MM.1S (cell line): ENCODE data around the gene WBP1.

Experiments
- DNase-seq: peaks from one replicate; pipeline ENCODE4 v3.0.0-alpha.2; 2015
- H2AFZ ChIP-seq: fragments of 300-600 bp; sonication (generic); 2 replicates; pipeline ENCODE4 v1.6.0; 2016; ENCODE audit warnings: antibody characterized with exemption, low read length
- H3F3A ChIP-seq: fragments of 300-600 bp; sonication (generic); 2 replicates; pipeline ENCODE4 v1.6.1; 2016; ENCODE audit warnings: mild to moderate bottlenecking, antibody characterized with exemption, low read length, moderate library complexity, mixed read lengths; ENCODE audit not compliant: insufficient read depth
- H3K27ac ChIP-seq: fragments of 300-600 bp; sonication (generic); 2 replicates; pipeline ENCODE4 v1.5.1; 2016; ENCODE audit warnings: mild to moderate bottlenecking, low read length
- H3K27me3 ChIP-seq: fragments of 300-600 bp; sonication (generic); replicated peaks from 2 replicates; pipeline ENCODE4 v1.6.0; 2016; ENCODE audit warnings: low read length; ENCODE audit not compliant: insufficient read depth
- H3K36me3 ChIP-seq: fragments of 300-600 bp; sonication (generic); replicated peaks from 2 replicates; pipeline ENCODE4 v1.6.1; 2016; ENCODE audit warnings: mild to moderate bottlenecking, low read length, mixed read lengths; ENCODE audit not compliant: insufficient read depth
- H3K4me1 ChIP-seq: fragments of 300-600 bp; sonication (generic); 2 replicates; pipeline ENCODE4 v1.6.1; 2016; ENCODE audit warnings: low read length, mixed read lengths
- H3K4me2 ChIP-seq: fragments of 300-600 bp; sonication (generic); 2 replicates; pipeline ENCODE4 v1.6.0; 2016; ENCODE audit warnings: low read depth, low read length
- H3K4me3 ChIP-seq: fragments of 300-600 bp; sonication (generic); 2 replicates; pipeline ENCODE4 v1.5.1; 2016; ENCODE audit warnings: low read length, mixed read lengths
- H3K79me2 ChIP-seq: fragments of 300-600 bp; sonication (generic); 2 replicates; pipeline ENCODE4 v1.6.1; 2016; ENCODE audit warnings: mixed run types, low read length, mixed read lengths
- H3K9ac ChIP-seq: fragments of 300-600 bp; sonication (generic); 2 replicates; pipeline ENCODE4 v1.6.1; 2016; ENCODE audit warnings: low read length, mixed read lengths
- H3K9me2 ChIP-seq: fragments of 300-600 bp; sonication (generic); replicated peaks from 2 replicates; pipeline ENCODE4 v1.6.1; 2016; ENCODE audit warnings: mild to moderate bottlenecking, low read length, mixed read lengths; ENCODE audit not compliant: insufficient read depth
- H3K9me3 ChIP-seq: fragments of 300-600 bp; sonication (generic); replicated peaks from 2 replicates; pipeline ENCODE4 v1.6.1; 2016; ENCODE audit warnings: mild to moderate bottlenecking, low read length, mixed read lengths; ENCODE audit not compliant: insufficient read depth
- H4K20me1 ChIP-seq: fragments of 300-600 bp; sonication (generic); 2 replicates; pipeline ENCODE4 v1.6.1; 2016; ENCODE audit warnings: mild to moderate bottlenecking, low read length, moderate library complexity, mixed read lengths; ENCODE audit not compliant: insufficient read depth
- EZH2 ChIP-seq: fragments of 300-600 bp; sonication (generic); optimal IDR thresholded peaks from 2 replicates; pipeline ENCODE3; 2017; ENCODE audit warnings: low read depth, mild to moderate bottlenecking, antibody characterized with exemption, low read length, mixed read lengths
- EZH2phosphoT487 ChIP-seq: fragments of 300-600 bp; sonication (generic); IDR thresholded peaks from 2 replicates; pipeline ENCODE4 v1.6.1; 2018; ENCODE audit warnings: antibody characterized with exemption, low read length
- TF ChIP-seq, protein P1 (sequence below): fragments of 300-600 bp; sonication (generic); IDR thresholded peaks from 2 replicates; pipeline ENCODE4 v1.5.1; 2016; ENCODE audit warnings: antibody characterized with exemption, low read length, mixed read lengths

Gene WBP1

DNA sequence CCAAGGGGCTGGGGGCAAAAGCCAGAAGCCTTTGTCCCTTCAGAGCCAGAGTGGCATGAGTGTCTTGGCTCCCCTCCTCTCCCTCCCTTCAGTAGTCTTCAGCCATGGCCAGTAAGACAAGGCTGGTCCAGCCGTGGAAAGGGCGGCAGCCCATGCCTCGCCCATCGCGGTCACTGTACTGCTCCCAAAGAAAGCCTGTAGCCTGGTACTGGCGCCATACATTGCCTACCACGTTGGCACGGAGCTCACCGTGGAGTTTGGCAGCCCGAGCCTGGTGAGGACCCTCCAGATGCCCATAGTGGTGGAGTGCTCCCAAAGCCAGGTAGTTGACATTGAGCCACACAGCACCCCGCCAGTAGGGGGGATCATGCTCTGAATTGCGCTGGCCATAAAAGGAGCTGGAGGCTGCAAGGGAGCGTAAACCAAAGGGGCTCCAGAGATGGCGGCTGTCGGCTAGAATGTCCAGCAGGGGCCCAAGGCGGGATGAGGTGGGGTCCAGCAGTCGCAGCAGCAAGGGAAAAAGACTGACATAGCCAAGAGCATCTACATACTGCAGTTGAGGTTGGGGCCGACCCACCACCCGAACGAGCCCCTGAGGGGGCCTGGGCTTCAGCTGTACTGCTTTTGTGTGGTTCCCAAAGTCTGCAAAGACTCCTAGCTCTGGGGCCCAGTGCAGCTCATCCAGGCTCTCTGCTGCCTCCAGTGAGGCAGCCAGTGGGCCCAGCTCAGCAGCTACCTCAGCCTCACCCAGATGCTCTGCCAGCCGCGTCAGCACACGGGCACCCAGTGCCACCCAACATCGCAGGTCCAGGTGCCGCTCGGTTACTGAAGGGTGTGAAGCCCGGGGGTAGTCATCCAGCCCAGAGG is 3.2 kb downstream of the WBP1 start:
- peaks cover 8% of the 10 kb centered on the region for H3K4me1 ChIP-seq
- no peaks in the 10 kb centered on the region for H4K20me1 ChIP-seq
- H3K9me2 ChIP-seq = no peaks in the 10 kb centered on the region
- peaks cover 12% of the 10 kb centered on the region; the same call in 1 of the 2 replicates for H3F3A ChIP-seq
- no peak overlapping the region for H2AFZ ChIP-seq
- no peak overlapping the region for H3K9ac ChIP-seq
- H3K27ac ChIP-seq = no peak overlapping the region
- H3K4me3 ChIP-seq = no peak overlapping the region
- H3K4me2 ChIP-seq = no peak overlapping the region
- no peak for DNase-seq
- H3K27me3 ChIP-seq = no peaks in the 10 kb centered on the region
- no peaks in the 10 kb centered on the region for H3K36me3 ChIP-seq
- no peaks in the 10 kb centered on the region for H3K9me3 ChIP-seq
- H3K79me2 ChIP-seq = peaks cover 28% of the 10 kb centered on the region
- TF ChIP-seq EZH2phosphoT487 = no peak
- TF ChIP-seq, protein P1, sequence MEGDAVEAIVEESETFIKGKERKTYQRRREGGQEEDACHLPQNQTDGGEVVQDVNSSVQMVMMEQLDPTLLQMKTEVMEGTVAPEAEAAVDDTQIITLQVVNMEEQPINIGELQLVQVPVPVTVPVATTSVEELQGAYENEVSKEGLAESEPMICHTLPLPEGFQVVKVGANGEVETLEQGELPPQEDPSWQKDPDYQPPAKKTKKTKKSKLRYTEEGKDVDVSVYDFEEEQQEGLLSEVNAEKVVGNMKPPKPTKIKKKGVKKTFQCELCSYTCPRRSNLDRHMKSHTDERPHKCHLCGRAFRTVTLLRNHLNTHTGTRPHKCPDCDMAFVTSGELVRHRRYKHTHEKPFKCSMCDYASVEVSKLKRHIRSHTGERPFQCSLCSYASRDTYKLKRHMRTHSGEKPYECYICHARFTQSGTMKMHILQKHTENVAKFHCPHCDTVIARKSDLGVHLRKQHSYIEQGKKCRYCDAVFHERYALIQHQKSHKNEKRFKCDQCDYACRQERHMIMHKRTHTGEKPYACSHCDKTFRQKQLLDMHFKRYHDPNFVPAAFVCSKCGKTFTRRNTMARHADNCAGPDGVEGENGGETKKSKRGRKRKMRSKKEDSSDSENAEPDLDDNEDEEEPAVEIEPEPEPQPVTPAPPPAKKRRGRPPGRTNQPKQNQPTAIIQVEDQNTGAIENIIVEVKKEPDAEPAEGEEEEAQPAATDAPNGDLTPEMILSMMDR = peak; percentile 16; the same call in 1 of the 2 replicates

DNA sequence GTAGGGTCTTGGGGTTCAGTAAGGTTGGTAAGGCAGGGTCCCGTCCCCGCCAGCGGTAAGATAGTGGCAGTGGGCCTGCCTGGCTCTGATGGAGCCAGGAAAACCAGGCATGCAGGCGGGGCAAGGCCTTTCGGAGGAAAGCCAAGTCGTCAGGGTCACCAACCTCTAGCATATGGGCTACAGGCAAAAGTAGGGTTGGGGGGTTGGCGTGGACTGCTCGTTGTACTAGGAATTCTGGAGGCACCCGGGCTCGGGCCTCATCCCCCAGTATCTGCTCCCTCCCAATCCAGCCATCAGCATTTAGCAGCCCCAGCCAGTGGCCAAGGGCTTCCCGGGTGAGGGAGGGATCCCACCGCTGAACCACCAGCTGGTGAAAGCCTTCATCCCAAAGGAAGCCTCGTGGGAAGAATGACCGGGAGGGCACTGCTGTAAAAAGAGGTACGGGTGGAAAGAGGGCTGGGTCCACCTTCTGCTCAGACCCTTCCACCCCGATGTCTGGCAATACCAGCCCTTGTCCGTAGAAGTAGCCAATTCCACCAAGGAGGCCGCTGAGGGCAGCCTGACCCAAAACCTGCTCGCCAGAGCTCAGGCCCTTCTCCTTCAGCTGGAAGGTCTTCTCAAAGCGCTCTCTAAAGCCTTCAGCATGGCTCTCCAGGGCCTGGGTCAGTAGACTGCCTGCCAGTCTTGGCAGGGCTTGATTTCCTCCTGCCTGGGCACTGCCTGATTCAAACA is 4.0 kb downstream of the WBP1 start:
- no peak overlapping the region for H3K9ac ChIP-seq
- no peak overlapping the region for H3K4me2 ChIP-seq
- H3K79me2 ChIP-seq = peaks cover 23% of the 10 kb centered on the region
- TF ChIP-seq EZH2phosphoT487 (no peak), EZH2 (no peak)
- TF ChIP-seq, protein P1 = no peak
- H4K20me1 ChIP-seq = no peaks in the 10 kb centered on the region
- peaks cover 7% of the 10 kb centered on the region; the same call in 1 of the 2 replicates for H3F3A ChIP-seq
- H2AFZ ChIP-seq = no peak overlapping the region
- no peaks in the 10 kb centered on the region for H3K9me2 ChIP-seq
- no peaks in the 10 kb centered on the region for H3K36me3 ChIP-seq
- no peak overlapping the region for H3K4me3 ChIP-seq
- no peak for DNase-seq
- no peaks in the 10 kb centered on the region for H3K9me3 ChIP-seq
- H3K27ac ChIP-seq = no peak overlapping the region
- peaks cover 4% of the 10 kb centered on the region; the same call in 1 of the 2 replicates for H3K4me1 ChIP-seq
- no peaks in the 10 kb centered on the region for H3K27me3 ChIP-seq

DNA sequence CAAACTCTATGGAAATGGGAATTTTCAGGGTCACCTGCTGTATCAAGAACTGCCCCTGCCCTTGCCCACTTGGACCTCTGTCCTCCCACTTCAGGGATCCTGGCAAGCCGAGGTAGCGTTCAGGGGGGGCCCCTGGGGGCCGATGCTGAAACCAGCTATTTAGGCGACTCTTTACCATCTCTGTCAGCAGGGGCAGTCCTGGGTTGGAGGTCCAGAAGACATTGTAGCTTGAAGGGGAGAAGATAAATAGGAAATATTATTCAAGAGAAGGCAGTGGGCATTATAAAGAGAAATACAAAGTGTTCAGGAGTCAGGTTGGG is 4.5 kb downstream of the WBP1 start:
- Histone ChIP-seq H3K4me1 (peaks cover 4% of the 10 kb centered on the region; the same call in 1 of the 2 replicates), H4K20me1 (no peaks in the 10 kb centered on the region), H3K27me3 (no peaks in the 10 kb centered on the region), H3K4me3 (no peak overlapping the region), H3F3A (peaks cover 5% of the 10 kb centered on the region; the same call in 1 of the 2 replicates), H3K9me2 (no peaks in the 10 kb centered on the region), H2AFZ (no peak overlapping the region), H3K27ac (no peak overlapping the region), H3K9me3 (no peaks in the 10 kb centered on the region), H3K36me3 (no peaks in the 10 kb centered on the region), H3K79me2 (peaks cover 23% of the 10 kb centered on the region), H3K4me2 (no peak overlapping the region), H3K9ac (no peak overlapping the region)
- no peak for TF ChIP-seq EZH2
- DNase-seq = no peak
